AG04449 (cell line): Measurements from ENCODE around the gene ACADVL.

Source experiments
- CTCF ChIA-PET: fragments of 350-600 bp; formaldehyde crosslinking; extraction: SDS; loops from one replicate; lab custom pipeline; 2021; ENCODE audit warnings: antibody characterized with exemption; lab: Yijun Ruan, JAX
- POLR2A ChIA-PET: fragments of 400-600, 350-600 bp; formaldehyde crosslinking; extraction: SDS; loops from one replicate; lab custom pipeline; 2020; ENCODE audit warnings: antibody characterized with exemption, inconsistent platforms; lab: Yijun Ruan, JAX
- DNase-seq: peaks from one replicate; pipeline ENCODE4 v3.0.0-alpha.2; 2010; ENCODE audit warnings: low read depth, low spot score
- H3K4me3 ChIP-seq: 2 replicates; pipeline ENCODE4 v1.5.1; 2011; ENCODE audit warnings: low read depth, mild to moderate bottlenecking, control low read depth, low read length
- TF ChIP-seq, protein P1 (sequence below): IDR thresholded peaks from one replicate; pipeline ENCODE4 v1.5.1; 2011; ENCODE audit warnings: mild to moderate bottlenecking, moderate library complexity, low read length, control low read depth, inconsistent platforms; ENCODE audit not compliant: insufficient read depth; ENCODE audit errors: missing control alignments

ACADVL gene

GRCh38 chr17:7225711-7226331, 6.1 kb downstream of the ACADVL start:
- ChIA-PET CTCF (interaction anchor here (1.1 to 1.9 kb wide), 2 partner anchors 12 to 71 kb away, joined by 4 read pairs; no protein-coding TSS in a partner anchor), POLR2A (no interaction called here)
- DNase-seq, result no peak

GRCh38 chr17:7226721-7227710, 7.3 kb downstream of the ACADVL start:
- POLR2A ChIA-PET, result no interaction called here
- DNase-seq, result no peak
- H3K4me3 ChIP-seq, result no peak overlapping the region
- TF ChIP-seq, protein P1, sequence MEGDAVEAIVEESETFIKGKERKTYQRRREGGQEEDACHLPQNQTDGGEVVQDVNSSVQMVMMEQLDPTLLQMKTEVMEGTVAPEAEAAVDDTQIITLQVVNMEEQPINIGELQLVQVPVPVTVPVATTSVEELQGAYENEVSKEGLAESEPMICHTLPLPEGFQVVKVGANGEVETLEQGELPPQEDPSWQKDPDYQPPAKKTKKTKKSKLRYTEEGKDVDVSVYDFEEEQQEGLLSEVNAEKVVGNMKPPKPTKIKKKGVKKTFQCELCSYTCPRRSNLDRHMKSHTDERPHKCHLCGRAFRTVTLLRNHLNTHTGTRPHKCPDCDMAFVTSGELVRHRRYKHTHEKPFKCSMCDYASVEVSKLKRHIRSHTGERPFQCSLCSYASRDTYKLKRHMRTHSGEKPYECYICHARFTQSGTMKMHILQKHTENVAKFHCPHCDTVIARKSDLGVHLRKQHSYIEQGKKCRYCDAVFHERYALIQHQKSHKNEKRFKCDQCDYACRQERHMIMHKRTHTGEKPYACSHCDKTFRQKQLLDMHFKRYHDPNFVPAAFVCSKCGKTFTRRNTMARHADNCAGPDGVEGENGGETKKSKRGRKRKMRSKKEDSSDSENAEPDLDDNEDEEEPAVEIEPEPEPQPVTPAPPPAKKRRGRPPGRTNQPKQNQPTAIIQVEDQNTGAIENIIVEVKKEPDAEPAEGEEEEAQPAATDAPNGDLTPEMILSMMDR, result no peak
- CTCF ChIA-PET, result no interaction called here

More at GRCh38 chr17:7225711-7226331, 6.1 kb downstream of the ACADVL start:
- no peak overlapping the region for H3K4me3 ChIP-seq
- TF ChIP-seq, protein P1, result no peak

DNA sequence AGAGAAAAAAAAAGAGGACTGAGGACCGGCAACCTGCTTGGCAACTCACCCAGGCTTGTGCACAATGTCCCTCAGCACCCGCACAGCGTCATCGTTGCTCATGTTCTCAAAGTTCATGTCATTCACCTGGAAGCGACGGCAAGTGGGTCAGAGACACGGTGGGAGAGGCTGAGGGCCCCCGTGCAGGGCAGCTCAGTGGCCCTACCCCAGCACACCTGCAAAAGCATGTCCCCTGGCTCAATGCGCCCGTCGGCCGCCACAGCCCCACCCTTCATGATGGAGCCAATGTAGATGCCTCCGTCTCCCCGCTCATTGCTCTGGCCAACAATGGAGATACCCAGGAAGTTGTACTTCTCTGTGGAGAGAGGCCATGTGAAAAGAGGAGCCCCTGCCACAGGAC, 9.2 kb downstream of the ACADVL start:
- CTCF ChIA-PET, result interaction anchor here (1.5 kb wide), 1 partner anchor 52 kb away, joined by 3 read pairs; no protein-coding TSS in a partner anchor
- H3K4me3 ChIP-seq, result no peak overlapping the region
- no peak for DNase-seq
- POLR2A ChIA-PET, result interaction anchor here (1.0 kb wide), 1 partner anchor 9 kb away, joined by 5 read pairs; the partner anchor contains the start of genes ACADVL and DLG4
- TF ChIP-seq, protein P1, result no peak

DNA sequence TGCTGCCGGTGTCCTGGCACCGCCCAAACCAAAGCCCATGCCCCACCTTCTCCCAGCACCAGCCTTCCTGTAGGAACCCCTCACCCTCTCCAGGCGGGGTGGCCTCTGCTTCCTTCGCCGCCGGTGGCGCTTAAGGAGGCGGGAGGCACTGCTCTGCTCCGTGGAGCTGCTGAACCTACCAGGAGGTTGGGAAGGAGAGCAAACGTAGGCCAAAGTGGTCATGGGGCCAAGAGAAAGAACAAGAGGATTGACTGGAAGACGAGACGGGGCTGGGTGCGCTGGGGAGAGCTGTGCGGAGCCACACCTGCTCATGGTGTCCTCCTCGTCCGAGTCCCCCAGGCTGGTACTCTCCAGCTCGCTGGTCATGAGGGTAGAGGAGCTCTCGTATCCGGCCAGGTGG, 9.8 kb downstream of the ACADVL start:
- H3K4me3 ChIP-seq, result no peak overlapping the region
- TF ChIP-seq, protein P1, result no peak
- no peak for DNase-seq
- POLR2A ChIA-PET, result interaction anchor here (1.0 kb wide), 1 partner anchor 10 kb away, joined by 5 read pairs; the partner anchor contains the start of genes ACADVL and DLG4
- CTCF ChIA-PET, result interaction anchor here (1.5 to 1.7 kb wide), 2 partner anchors 9 to 52 kb away, joined by 3 to 12 read pairs; no protein-coding TSS in a partner anchor

DNA sequence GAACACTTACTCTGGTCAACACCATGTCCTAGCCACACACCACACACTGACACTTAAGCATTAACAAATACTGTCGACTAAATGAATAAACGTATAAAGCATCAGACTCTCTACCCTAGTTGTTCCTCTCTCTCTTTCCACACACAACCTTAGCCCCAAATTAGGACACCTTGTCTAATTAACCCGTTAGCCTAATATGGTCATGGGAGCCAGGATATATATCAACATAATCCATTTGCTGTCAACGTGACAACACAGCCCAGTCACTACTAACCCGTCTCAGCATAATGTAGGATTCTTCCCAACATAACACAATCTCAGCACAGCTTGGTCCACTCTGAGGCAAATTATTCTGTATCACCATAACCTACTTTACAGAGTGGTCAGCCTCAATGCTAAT, 12.4 kb downstream of the ACADVL start:
- TF ChIP-seq, protein P1, result no peak
- POLR2A ChIA-PET, result interaction anchor here (5.2 kb wide), 1 partner anchor 10 kb away, joined by 82 read pairs; the partner anchor contains the start of genes ACADVL and DLG4
- DNase-seq, result no peak
- peak overlapping the region; percentile 19; the same call in 1 of the 2 replicates for H3K4me3 ChIP-seq
- CTCF ChIA-PET, result interaction anchor here (0.8 kb wide), 1 partner anchor 117 kb away, joined by 3 read pairs; no protein-coding TSS in a partner anchor
